NCI-H1436 treated with DMSO at 0.1 percent for 48 hours (cell line): ENCODE results near the gene NELFB.

Source experiments
- DNase-seq: peaks from one replicate; lab custom pipeline; 2025; lab: John Stamatoyannopoulos, UW

NELFB gene

DNA sequence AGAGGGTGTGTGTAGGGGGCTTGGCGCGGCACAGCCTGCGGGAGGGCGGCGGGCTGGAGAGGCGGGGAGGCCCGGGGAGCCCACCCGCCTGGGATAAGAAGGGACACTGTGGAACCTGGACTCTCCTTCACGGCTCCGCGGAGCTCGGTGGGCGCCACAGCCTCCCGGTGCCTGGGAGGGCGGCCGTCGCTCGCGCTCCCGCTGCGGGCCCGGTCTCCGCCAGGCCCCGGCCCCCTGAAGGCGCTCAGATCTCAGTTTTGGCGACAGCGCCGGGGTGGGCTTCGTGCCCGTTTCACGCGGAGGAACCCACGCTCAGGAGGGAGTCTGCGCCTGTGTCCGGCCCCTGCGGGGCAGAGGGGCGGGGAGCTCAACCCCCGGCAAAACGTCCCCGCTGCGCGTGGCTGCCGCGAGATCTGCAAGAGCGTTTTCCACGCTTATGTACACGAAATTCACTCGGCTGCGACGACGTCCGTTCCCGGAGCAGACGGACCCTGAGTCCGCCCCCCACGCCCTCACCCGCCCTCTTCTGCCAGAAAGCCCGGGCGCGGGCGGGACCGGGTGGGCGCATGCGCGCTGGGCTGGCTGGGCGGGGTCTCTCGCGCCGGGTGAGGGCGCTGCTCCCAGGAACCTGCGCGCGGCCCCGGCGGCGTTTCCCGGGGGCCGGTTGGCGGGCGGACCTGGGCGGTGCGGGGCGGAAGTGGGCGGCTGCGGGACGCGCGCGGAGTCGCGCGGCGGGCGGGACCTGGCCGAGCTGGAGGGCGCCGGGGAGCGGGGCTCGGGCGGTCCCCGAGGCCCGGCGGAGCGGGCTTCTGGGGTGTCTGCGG lies at the start of gene NELFB:
Gene NELFB (plus strand): TSS at position 704 of the 824 bp plus-strand sequence.
- DNase-seq: peak; percentile 49

DNA sequence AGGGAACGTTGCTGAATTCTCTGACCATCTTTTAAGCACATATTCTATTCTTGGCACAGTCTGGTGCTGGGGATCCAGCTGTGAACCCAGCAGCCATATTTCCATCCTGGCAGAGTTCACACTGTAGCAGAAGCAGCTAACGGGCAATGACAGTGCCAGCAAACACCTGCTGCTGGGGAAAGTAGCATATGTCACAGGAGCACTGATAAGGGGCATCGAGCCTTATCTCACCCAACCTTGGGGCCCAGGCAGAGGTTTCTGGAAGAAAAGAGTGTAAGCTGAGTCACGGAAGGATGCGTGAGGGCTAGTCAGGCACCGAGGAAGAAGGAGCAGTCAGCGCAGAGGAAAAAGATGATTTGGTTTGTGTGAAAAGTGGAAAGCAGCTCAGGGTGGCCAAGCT lies 48.5 kb upstream of the NELFB start:
- no peak for DNase-seq

- no peak for DNase-seq
Observed at GRCh38 chr9:137211532-137211931, 43.6 kb upstream of the NELFB start.

DNA sequence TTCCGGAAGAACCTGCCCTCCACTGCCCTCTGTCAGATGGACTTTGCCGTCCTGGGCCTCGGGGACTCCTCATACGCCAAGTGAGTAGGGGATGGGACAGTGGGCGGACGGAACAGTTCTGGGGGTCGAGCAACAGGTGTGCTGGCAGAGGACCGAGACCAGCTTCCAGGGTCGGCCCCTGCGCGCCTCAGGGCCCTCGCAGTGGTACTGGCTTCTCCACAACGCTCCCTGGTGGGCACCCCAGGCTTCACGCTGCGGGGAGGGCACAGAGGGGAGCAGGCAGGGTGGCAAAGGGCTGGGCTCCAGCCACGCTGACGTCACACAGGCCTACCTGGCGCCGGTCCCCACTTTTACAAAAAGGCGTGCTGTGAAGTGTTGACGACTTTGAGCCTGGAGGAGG lies 42.6 kb upstream of the NELFB start:
- DNase-seq: no peak

DNA sequence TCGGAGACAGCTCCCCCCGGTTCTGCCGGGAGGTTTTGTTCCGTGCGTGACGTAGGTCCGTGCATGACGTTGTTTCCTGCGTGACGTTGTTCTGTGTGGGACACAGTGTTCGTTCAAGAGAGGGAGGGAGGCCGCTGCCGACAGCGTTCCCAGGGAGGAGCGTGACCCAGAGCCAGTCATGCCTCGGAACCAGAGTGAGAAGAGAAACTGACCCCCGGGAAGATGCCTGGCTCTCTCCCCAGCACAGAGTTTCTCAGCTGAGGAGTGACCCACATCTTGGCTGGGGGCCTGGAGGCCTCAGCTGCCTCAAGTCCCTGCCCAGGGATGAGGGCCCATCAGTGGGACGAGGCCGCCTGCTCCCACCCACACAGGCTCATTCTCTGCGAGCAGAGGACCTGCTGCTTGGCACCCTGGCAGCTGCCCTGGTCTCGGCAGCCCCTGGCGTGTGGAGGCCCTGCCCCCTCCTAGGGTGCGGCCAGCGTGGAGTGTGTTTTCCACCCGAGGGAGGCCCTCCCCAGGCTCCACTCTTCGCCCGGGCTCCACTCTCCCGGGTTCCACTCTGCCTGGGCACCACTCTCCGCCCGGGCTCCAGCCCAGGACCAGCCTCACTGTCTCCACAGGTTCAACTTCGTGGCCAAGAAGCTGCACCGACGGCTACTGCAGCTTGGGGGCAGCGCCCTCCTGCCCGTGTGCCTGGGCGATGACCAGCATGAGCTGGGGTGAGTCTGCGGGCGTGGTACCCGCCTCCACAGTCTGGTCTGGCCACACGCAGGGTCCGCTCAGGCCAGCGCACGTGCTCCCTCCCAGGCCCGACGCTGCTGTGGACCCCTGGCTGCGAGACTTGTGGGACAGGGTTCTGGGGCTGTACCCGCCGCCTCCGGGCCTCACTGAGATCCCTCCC lies 41.7 kb upstream of the NELFB start:
- DNase-seq: no peak

- no peak for DNase-seq
Observed at GRCh38 chr9:137214620-137215019, 40.5 kb upstream of the NELFB start.

DNA sequence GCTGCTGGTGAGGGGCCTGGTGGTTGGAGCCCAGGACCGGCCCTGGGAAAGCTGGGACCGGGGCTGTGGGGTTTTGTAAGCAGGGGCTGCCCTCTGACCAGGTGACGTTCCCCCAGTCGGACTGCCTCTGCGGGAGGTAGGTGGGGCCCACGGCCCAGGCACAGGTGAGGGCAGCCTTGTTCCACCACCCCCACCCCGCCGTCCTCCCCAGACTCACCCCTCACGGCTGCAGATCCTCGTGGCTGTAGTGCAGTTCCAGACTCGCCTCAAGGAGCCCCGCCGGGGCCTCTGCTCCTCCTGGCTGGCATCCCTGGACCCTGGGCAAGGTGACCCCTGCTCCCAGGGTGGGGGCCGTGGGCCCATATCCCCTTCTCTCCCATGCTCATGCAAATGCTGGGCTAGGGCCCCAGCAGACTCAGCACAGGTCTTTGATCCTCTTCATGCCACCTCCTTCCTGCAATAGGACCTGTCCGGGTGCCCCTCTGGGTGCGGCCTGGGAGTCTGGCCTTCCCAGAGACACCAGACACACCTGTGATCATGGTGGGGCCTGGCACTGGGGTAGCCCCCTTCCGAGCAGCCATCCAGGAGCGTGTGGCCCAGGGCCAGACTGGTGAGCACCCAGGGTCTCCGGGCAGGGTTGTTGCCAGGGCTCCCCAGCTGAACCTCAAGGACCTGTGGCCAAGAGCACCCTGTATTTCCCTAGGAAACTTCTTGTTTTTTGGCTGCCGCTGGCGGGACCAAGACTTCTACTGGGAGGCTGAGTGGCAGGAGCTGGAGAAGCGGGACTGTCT lies 39.7 kb upstream of the NELFB start:
- DNase-seq: no peak

DNA sequence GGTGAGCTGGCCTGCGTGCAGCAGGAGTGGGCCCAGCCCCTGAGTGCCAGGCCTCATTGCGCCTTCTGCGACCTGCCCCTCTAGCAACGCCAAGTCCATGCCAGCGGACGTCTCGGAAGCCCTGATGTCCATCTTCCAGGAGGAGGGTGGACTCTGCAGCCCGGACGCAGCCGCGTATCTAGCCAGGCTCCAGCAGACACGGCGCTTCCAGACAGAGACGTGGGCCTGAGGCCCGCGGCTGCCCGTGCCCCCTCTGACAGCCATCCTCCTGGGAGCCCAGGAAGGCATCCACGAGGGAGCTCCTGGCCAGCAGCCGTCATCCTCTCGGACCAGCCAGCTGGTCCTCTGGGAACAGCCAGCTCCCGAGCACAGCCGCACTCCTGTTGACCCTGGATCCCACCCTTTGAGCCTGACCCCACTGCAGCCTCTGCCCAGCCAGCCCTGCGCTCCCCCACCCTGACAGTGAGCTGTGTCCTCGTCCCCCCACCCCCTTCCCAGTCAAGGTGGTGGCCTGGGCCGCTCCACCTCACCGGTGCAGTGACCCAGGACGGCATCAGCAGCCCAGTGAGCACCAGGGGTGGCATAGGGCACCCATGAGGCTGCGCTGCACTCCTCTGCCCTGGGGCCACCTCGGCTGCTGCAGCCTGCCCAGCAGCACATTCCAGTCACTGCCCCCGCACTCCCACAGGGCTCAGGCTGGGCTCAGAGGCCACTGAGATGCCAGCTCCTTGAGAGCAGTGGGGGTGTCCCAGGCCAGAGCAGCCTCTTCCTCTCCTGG lies 38.8 kb upstream of the NELFB start:
- DNase-seq: no peak

DNA sequence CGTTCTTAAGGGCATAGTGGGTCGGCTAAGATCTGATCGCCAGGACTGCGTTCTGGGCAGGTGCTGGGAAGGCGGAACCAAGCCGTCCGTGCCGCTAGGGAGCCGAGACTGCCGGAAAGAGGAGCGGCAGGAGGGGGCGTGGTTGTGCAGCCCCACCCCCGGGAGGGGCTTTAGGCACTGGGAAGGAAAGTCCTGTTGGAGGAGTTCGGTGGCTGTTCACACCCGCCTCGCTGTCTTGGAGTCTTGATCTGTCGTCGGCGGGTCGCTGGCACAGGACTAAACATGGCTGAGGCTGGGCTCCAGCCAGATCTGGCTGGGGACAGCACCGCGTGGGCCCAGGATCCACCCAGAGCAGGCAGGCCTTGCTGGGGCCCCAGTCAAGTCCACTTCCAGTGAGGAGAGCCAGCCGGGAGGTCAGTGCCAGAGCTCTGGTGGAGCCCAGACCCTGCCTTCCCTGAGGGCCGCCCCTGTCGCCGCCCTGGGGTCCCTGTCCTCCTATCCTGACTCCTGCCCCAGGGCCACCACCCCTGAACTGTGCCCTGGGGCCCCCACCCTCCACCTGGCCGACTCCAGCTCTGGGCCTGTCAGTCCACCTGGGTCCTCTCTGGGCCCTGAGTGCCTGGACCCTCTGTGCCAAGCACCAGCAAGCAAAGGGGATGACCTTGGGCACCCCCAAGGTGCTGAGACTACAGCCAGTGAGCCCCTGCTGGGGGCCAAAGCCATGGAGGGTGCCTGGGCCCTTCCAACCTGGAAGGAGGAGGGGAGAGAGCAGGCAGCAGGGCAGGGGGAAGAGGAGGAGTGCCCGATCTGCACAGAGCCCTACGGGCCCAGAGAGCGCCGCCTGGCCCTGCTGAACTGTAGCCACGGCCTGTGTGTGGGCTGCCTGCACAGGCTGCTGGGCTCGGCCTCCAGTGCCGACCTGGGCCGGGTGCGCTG lies 37.6 kb upstream of the NELFB start:
- DNase-seq: no peak

GRCh38 chr9:137218212-137218753 lies 36.8 kb upstream of the NELFB start:
- DNase-seq: no peak

DNA sequence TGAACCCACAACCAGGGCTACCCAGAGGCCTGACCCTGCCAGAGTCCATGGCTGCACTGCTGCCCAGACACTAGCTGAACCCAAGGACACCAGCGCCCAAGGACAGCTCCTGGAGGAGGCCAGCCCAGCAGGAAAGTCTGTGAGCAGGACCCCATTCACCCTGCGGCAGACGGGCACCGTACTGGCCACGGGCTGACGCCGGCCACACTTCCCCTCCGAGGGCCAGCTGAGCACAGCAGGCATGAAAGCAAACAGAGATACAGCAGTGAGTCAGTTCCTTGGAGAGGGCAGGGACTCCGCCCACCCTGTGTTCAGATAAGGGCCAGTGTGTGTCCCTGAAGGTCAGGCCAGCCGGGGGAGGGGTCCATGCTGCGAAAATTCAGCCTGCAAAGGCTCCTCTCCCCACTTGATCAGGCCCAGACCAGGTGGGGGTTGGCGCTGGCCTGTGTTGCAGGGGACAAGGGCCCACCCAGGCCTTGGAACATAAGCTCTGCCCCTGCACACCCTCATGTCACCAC lies 36.3 kb upstream of the NELFB start:
- DNase-seq: no peak

GRCh38 chr9:137219757-137220316 lies 35.3 kb upstream of the NELFB start:
- no peak for DNase-seq

GRCh38 chr9:137220317-137221094 lies 34.6 kb upstream of the NELFB start:
- DNase-seq: no peak

GRCh38 chr9:137221095-137221505 lies 34.0 kb upstream of the NELFB start:
- DNase-seq: no peak

DNA sequence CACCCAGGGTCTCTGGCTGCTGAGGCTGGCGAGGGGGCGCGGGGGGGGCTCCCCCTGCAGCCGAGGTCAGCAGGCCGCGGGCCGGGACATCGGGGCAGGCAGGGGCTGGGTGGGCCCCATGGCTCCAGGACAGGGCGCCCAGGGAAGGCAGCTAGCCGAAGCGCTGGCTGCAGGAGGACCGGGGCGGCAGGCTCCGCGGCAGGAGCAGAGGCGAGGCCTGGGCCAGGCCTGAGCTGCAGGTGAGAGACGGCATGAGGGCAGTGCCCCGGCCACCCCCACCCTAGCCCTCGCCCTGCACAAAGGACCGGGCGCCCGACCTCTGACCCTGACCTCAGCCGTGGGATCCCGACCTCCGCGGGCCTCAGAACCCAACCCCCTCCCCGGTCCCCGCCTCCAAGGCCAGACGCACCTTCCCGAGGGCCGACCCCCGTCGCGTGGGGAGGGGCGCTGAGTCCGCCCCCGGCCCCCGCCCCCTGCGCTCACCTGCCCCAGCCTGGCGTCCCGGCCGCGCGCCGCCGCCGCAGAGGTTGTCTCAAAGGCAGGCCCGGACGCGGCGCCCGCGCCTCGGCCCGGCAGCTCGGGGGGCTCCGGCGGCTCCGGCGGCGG lies 33.5 kb upstream of the NELFB start:
- DNase-seq: no peak

- no peak for DNase-seq
Observed at GRCh38 chr9:137222190-137223077, 32.7 kb upstream of the NELFB start, which contains the start of gene RNF208. Gene RNF208 (minus strand): TSS chr9:137222240. CDS start chr9:137221212, 1,028 bp downstream.
